ENCODE measurements around the gene MATR3. TPM values are rescaled to one million over a fixed set of nuclear protein-coding genes. Genes with fewer than 3 reads are reported as not detected.
A peak's percentile ranks its signal among the peaks of the same experiment; 100 is the strongest.

MATR3 gene
- polyA plus RNA-seq, 1 donor (not counting 4 experiments of a cell fraction or from before 2014, with no cell fraction given) = 122 TPM

- Histone ChIP-seq H3K4me3 (ENCODE audit: control insufficient read depth in 2 of 3, extremely low read depth in 1 of 3, insufficient read depth in 2 of 3, low read depth in 1 of 3, low read length in 3 of 3) (no peak overlapping the region), H3K79me2 (ENCODE audit: control insufficient read depth, insufficient read depth, low read length) (no peaks in the 10 kb centered on the region), H3K27ac (ENCODE audit: control insufficient read depth, insufficient read depth, low read length) (no peak overlapping the region), H3K9me1 (ENCODE audit: control insufficient read depth, extremely low read depth, insufficient read depth, low read length) (peaks cover 2% of the 10 kb centered on the region), H2AFZ (ENCODE audit: control insufficient read depth, low read length) (no peak overlapping the region), H3K9ac (ENCODE audit: control insufficient read depth, extremely low read depth, insufficient read depth, low read length) (no peak overlapping the region), H3K27me3 (ENCODE audit: control insufficient read depth, extremely low read depth, insufficient read depth, low read length) (no peaks in the 10 kb centered on the region), H3K36me3 (ENCODE audit: control insufficient read depth in 2 of 2, extremely low read depth in 1 of 2, insufficient read depth in 2 of 2, low read length in 2 of 2) (peaks cover 19% of the 10 kb centered on the region in 2 experiments), H3K4me1 (ENCODE audit: control insufficient read depth, extremely low read depth, insufficient read depth, low read length) (peaks cover 8% of the 10 kb centered on the region), H4K20me1 (ENCODE audit: control insufficient read depth, extremely low read depth, insufficient read depth, low read length) (peaks cover 5% of the 10 kb centered on the region), H3K4me2 (ENCODE audit: control insufficient read depth, extremely low read depth, insufficient read depth, low read depth, low read length) (no peak overlapping the region), H3K9me3 (ENCODE audit: control insufficient read depth, low read depth, low read length) (no peaks in the 10 kb centered on the region)
- TF ChIP-seq CTCF (optimal IDR thresholded peaks at IDR 0.05 in 1 of 3, IDR thresholded peaks at IDR 0.05 in 1 of 3, conservative IDR thresholded peaks at IDR 0.05 in 1 of 3; ENCODE audit: extremely low read depth in 1 of 3, insufficient read depth in 2 of 3, low read length in 3 of 3) = no peak
- TF ChIP-seq EZH2 (IDR thresholded peaks at IDR 0.05; ENCODE audit: low read length) = no peak
- FAIRE-seq = no peak
- dilution Hi-C loops (cut with MboI; ENCODE audit: extremely low pct_ligation_motif_present, low sequenced_read_pairs) = no loop called here
- no peak for DNase-seq (ENCODE audit: low read depth, low spot score)
Observed at GRCh38 chr5:139285651-139286392, 7.7 kb upstream of the MATR3 start.

- no peaks in the 10 kb centered on the region for H3K27me3 ChIP-seq (ENCODE audit: control insufficient read depth, extremely low read depth, insufficient read depth, low read length)
- dilution Hi-C loops (cut with MboI; ENCODE audit: extremely low pct_ligation_motif_present, low sequenced_read_pairs) = no loop called here
- TF ChIP-seq CTCF (optimal IDR thresholded peaks at IDR 0.05 in 1 of 3, IDR thresholded peaks at IDR 0.05 in 1 of 3, conservative IDR thresholded peaks at IDR 0.05 in 1 of 3; ENCODE audit: extremely low read depth in 1 of 3, insufficient read depth in 2 of 3, low read length in 3 of 3) (peak in 2 of 3 experiments; percentile 6 to 35), EZH2 (IDR thresholded peaks at IDR 0.05; ENCODE audit: low read length) (no peak)
- no peaks in the 10 kb centered on the region for H3K9me1 ChIP-seq (ENCODE audit: control insufficient read depth, extremely low read depth, insufficient read depth, low read length)
- H2AFZ ChIP-seq (ENCODE audit: control insufficient read depth, low read length) = no peak overlapping the region
- no peak overlapping the region for H3K4me3 ChIP-seq (ENCODE audit: control insufficient read depth in 2 of 3, extremely low read depth in 1 of 3, insufficient read depth in 2 of 3, low read depth in 1 of 3, low read length in 3 of 3)
- no peak for DNase-seq (ENCODE audit: low read depth, low spot score)
- peaks cover 2% of the 10 kb centered on the region for H3K4me1 ChIP-seq (ENCODE audit: control insufficient read depth, extremely low read depth, insufficient read depth, low read length)
- H3K9ac ChIP-seq (ENCODE audit: control insufficient read depth, extremely low read depth, insufficient read depth, low read length) = no peak overlapping the region
- H3K4me2 ChIP-seq (ENCODE audit: control insufficient read depth, extremely low read depth, insufficient read depth, low read depth, low read length) = no peak overlapping the region
- no peaks in the 10 kb centered on the region for H3K79me2 ChIP-seq (ENCODE audit: control insufficient read depth, insufficient read depth, low read length)
- no peak for FAIRE-seq
- H3K36me3 ChIP-seq (ENCODE audit: control insufficient read depth in 2 of 2, extremely low read depth in 1 of 2, insufficient read depth in 2 of 2, low read length in 2 of 2) = peaks cover 12 to 15% of the 10 kb centered on the region in 2 experiments
- no peaks in the 10 kb centered on the region for H3K9me3 ChIP-seq (ENCODE audit: control insufficient read depth, low read depth, low read length)
- H3K27ac ChIP-seq (ENCODE audit: control insufficient read depth, insufficient read depth, low read length) = no peak overlapping the region
- H4K20me1 ChIP-seq (ENCODE audit: control insufficient read depth, extremely low read depth, insufficient read depth, low read length) = no peaks in the 10 kb centered on the region
Observed at GRCh38 chr5:139287890-139288635, 5.5 kb upstream of the MATR3 start.
